ENCODE measurements around the gene WWOX. TPM values are rescaled to one million over a fixed set of nuclear protein-coding genes. Genes with fewer than 3 reads are reported as not detected.

WWOX gene
- total and polyA plus RNA-seq, 2 donors (not counting 1 experiment from before 2014, with no cell fraction given) = 10.5 to 42.3 TPM

- no peak for ATAC-seq (ENCODE audit: low read depth)
- Mint-ChIP-seq H3K27me3 (no peaks in the 10 kb centered on the region), H3K4me3 (no peak overlapping the region), H3K4me1 (no peaks in the 10 kb centered on the region), H3K9me3 (ENCODE audit: insufficient read depth) (no peaks in the 10 kb centered on the region), H3K27ac (no peak overlapping the region)
- intact Hi-C loops (cut with micrococcal nuclease) = no loop called here
- DNase-seq = no peak
- TF ChIP-seq EZH2 (IDR thresholded peaks at IDR 0.05; ENCODE audit: borderline replicate concordance, insufficient read depth, low read depth, low read length, poor library complexity, severe bottlenecking) (no peak), CTCF (IDR thresholded peaks at IDR 0.05) (no peak)
- POLR2A ChIA-PET = no interaction called here
- no peak overlapping the region for H3K27ac ChIP-seq (ENCODE audit: low read length in 2 of 2)
- no peaks in the 10 kb centered on the region for H3K79me2 ChIP-seq (ENCODE audit: control insufficient read depth, insufficient read depth, low read length)
- no peak overlapping the region for H3K9ac ChIP-seq (ENCODE audit: low read length)
- WGBS (ENCODE audit: insufficient coverage) = 91% methylated on average over 5 of the region's 9 CpGs
- H3K4me2 ChIP-seq (replicated peaks; ENCODE audit: low read depth, low read length, poor library complexity, severe bottlenecking) = no peak overlapping the region
- H3K4me1 ChIP-seq (ENCODE audit: control insufficient read depth in 2 of 2, insufficient read depth in 2 of 2, low read length in 2 of 2) = no peaks in the 10 kb centered on the region
- no peaks in the 10 kb centered on the region for H3K27me3 ChIP-seq (replicated peaks in 1 of 4; ENCODE audit: control extremely low read depth in 1 of 4, control insufficient read depth in 3 of 4, insufficient read depth in 4 of 4, low read length in 3 of 4)
- no peak overlapping the region for H2AFZ ChIP-seq (ENCODE audit: insufficient read depth, low read depth, low read length, poor library complexity, severe bottlenecking)
- no peaks in the 10 kb centered on the region for H3K36me3 ChIP-seq (replicated peaks in 1 of 2; ENCODE audit: control extremely low read depth in 1 of 2, control insufficient read depth in 1 of 2, extremely low read depth in 1 of 2, insufficient read depth in 2 of 2, low read length in 1 of 2)
- no peaks in the 10 kb centered on the region for H4K20me1 ChIP-seq (ENCODE audit: control insufficient read depth, insufficient read depth, low read length, poor library complexity, severe bottlenecking)
- no peak overlapping the region for H3K4me3 ChIP-seq (ENCODE audit: control extremely low read depth in 1 of 5, extremely low read depth in 1 of 5, insufficient read depth in 1 of 5, low read depth in 2 of 5, low read length in 4 of 5)
- H3K9me3 ChIP-seq (ENCODE audit: control extremely low read depth in 1 of 3, control insufficient read depth in 2 of 3, insufficient read depth in 1 of 3, low read length in 2 of 3) = no peaks in the 10 kb centered on the region
- CTCF ChIA-PET = no interaction called here
These were observed 144.9 kb downstream of the WWOX start for GRCh38 chr16:78244131-78244895.

- H2AFZ ChIP-seq (ENCODE audit: insufficient read depth, low read depth, low read length, poor library complexity, severe bottlenecking) = no peak overlapping the region
- H3K27me3 ChIP-seq (replicated peaks in 1 of 4; ENCODE audit: control extremely low read depth in 1 of 4, control insufficient read depth in 3 of 4, insufficient read depth in 4 of 4, low read length in 3 of 4) = no peaks in the 10 kb centered on the region
- Mint-ChIP-seq H3K4me3 (no peak overlapping the region), H3K9me3 (ENCODE audit: insufficient read depth) (no peaks in the 10 kb centered on the region), H3K27me3 (no peaks in the 10 kb centered on the region), H3K4me1 (no peaks in the 10 kb centered on the region), H3K27ac (no peak overlapping the region)
- no peaks in the 10 kb centered on the region for H3K36me3 ChIP-seq (replicated peaks in 1 of 2; ENCODE audit: control extremely low read depth in 1 of 2, control insufficient read depth in 1 of 2, extremely low read depth in 1 of 2, insufficient read depth in 2 of 2, low read length in 1 of 2)
- H3K4me1 ChIP-seq (ENCODE audit: control insufficient read depth in 2 of 2, insufficient read depth in 2 of 2, low read length in 2 of 2) = no peaks in the 10 kb centered on the region
- H3K27ac ChIP-seq (ENCODE audit: low read length in 2 of 2) = no peak overlapping the region
- POLR2A ChIA-PET = no interaction called here
- DNase-seq (no peak), ATAC-seq (ENCODE audit: low read depth) (no peak)
- no peaks in the 10 kb centered on the region for H4K20me1 ChIP-seq (ENCODE audit: control insufficient read depth, insufficient read depth, low read length, poor library complexity, severe bottlenecking)
- WGBS (ENCODE audit: insufficient coverage) = 74% methylated on average over 3 of the region's 9 CpGs
- H3K79me2 ChIP-seq (ENCODE audit: control insufficient read depth, insufficient read depth, low read length) = no peaks in the 10 kb centered on the region
- no peak overlapping the region for H3K4me2 ChIP-seq (replicated peaks; ENCODE audit: low read depth, low read length, poor library complexity, severe bottlenecking)
- TF ChIP-seq CTCF (IDR thresholded peaks at IDR 0.05) = no peak
- TF ChIP-seq EZH2 (IDR thresholded peaks at IDR 0.05; ENCODE audit: borderline replicate concordance, insufficient read depth, low read depth, low read length, poor library complexity, severe bottlenecking) = no peak
- CTCF ChIA-PET = no interaction called here
- H3K9me3 ChIP-seq (ENCODE audit: control extremely low read depth in 1 of 3, control insufficient read depth in 2 of 3, insufficient read depth in 1 of 3, low read length in 2 of 3) = no peaks in the 10 kb centered on the region
- no peak overlapping the region for H3K4me3 ChIP-seq (ENCODE audit: control extremely low read depth in 1 of 5, extremely low read depth in 1 of 5, insufficient read depth in 1 of 5, low read depth in 2 of 5, low read length in 4 of 5)
- no peak overlapping the region for H3K9ac ChIP-seq (ENCODE audit: low read length)
- intact Hi-C loops (cut with micrococcal nuclease) = no loop called here
These were observed 147.1 kb downstream of the WWOX start for GRCh38 chr16:78246559-78246958.
